Measurements from ENCODE around the gene SLC10A3. TPM values are rescaled to one million over a fixed set of nuclear protein-coding genes. Genes with fewer than 3 reads are reported as not detected.

The SLC10A3 gene
- total and polyA plus RNA-seq, 2 of the 8 experiments (the other 6 are each of a cell fraction or from before 2014, with no cell fraction given), result 6.8 to 9.5 TPM

DNA sequence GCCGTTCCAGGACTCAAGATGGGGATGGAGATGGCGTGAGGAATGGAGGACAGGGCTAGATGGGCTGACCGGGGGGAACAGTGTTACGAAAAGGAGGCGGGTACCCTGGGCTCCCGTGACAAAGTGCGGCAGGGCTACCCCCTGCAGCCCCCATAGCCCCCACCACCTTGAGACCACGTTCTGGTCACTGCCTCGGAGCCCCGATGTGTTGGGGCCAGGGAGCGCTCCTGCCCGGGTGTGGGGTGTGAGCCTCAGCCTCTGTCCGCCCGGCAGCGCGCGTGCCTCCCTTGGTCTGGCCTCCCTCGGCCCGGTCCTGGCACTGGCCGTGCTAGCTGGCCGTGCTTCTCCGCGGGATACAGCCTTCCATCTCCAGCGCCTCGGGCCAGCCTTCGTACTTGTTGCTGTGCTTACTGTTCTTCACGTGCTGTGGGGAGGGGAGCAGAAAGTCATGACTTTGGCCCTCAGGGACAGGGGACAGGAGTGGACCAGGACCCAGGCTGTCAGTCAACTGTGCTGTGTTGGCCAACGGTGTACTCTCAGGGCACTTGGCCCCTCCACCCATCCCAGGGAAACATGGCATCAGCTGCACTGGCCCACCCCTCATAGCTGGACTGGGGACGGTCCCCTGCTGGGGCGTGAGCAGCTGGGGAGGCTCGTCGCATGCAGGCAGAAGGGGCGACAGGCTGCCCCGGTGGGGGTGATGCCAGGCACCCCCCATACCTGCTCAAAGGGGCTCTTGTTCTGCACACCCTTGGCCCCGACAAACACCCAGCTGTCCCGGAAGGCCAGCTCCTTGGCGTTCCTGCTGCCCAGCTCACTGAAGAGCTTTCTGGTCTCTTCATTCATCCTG lies 16.3 kb upstream of the SLC10A3 start (continued):
- TF ChIP-seq TAF1 (IDR thresholded peaks at IDR 0.05; ENCODE audit: low read depth, low read length), result no peak

Measured in H1 (cell line).